Mesodermal cell (in vitro differentiated cells): Measurements from ENCODE around the gene CADM1.

ENCODE experiments used
- H3K27ac ChIP-seq: 2 replicates; pipeline ENCODE4 v1.7.0; 2013; ENCODE audit warnings: mild to moderate bottlenecking, low read depth, low read length, moderate library complexity; ENCODE audit not compliant: severe bottlenecking
- H3K36me3 ChIP-seq: 2 replicates; pipeline ENCODE4 v1.7.1; 2013; ENCODE audit warnings: mild to moderate bottlenecking, low read length, moderate library complexity; ENCODE audit not compliant: control insufficient read depth, insufficient read depth
- H3K4me1 ChIP-seq: one replicate; pipeline ENCODE4 v1.7.1; 2013; ENCODE audit warnings: mild to moderate bottlenecking, low read length; ENCODE audit not compliant: insufficient read depth, control insufficient read depth, poor library complexity, severe bottlenecking
- H3K4me3 ChIP-seq: 2 replicates; pipeline ENCODE4 v1.7.0; 2013; ENCODE audit warnings: low read length, control low read depth, mild to moderate bottlenecking; ENCODE audit not compliant: insufficient read depth, poor library complexity, severe bottlenecking; ENCODE audit errors: extremely low read depth
- H3K9me3 ChIP-seq: 2 replicates; pipeline ENCODE4 v1.7.1; 2013; ENCODE audit warnings: mild to moderate bottlenecking, low read length, moderate library complexity; ENCODE audit not compliant: control insufficient read depth
- WGBS, 2 experiments: methylation state at CpG; one replicate each; pipeline ENCODE4 v1.1.5; 2013; ENCODE audit warnings: missing lambda C conversion rate in 2 of 2; ENCODE audit not compliant: insufficient coverage in 2 of 2; 5-methylcytosine and 5-hydroxymethylcytosine counted together

Gene CADM1

GRCh38 chr11:115499891-115500290 lies 4.3 kb downstream of the CADM1 start:
- H3K9me3 ChIP-seq = no peaks in the 10 kb centered on the region
- H3K36me3 ChIP-seq = peaks cover 6% of the 10 kb centered on the region
- peaks cover 19% of the 10 kb centered on the region for H3K4me1 ChIP-seq
- no peak overlapping the region for H3K27ac ChIP-seq
- no peak overlapping the region for H3K4me3 ChIP-seq
- WGBS, 2 experiments = 75 to 85% methylated on average over 1 to 2 of the region's 2 CpGs

DNA sequence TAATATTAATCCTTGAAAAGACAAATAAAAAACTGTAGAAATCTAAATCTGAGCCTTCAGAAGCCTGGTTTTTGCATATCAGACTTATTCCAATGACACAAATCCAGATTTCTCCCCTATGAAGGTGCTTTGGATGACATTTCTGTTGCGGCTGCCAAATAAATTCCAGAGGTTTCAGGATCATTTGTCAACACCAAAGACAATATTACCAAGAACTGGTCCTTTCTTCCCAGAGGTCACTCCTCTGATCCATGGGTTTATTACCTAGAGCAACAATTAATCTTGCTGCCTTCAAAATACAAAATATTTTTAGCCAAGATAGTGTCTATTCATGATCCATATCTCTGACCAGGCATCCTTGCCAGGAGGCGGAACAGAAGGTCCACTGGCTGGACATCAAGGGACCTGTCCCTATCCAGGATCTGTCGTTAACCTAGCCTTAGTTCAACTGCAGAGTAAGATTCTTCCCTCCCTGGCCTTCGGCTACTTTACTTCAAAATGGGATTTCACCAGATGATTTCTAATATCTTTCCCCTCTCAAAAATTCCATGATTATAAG lies 4.9 kb downstream of the CADM1 start:
- Histone ChIP-seq H3K4me1 (peaks cover 19% of the 10 kb centered on the region), H3K27ac (no peak overlapping the region), H3K36me3 (peaks cover 6% of the 10 kb centered on the region), H3K9me3 (no peaks in the 10 kb centered on the region), H3K4me3 (no peak overlapping the region)
- 96 to 98% methylated on average over 4 of the region's 4 CpGs for WGBS, 2 experiments

DNA sequence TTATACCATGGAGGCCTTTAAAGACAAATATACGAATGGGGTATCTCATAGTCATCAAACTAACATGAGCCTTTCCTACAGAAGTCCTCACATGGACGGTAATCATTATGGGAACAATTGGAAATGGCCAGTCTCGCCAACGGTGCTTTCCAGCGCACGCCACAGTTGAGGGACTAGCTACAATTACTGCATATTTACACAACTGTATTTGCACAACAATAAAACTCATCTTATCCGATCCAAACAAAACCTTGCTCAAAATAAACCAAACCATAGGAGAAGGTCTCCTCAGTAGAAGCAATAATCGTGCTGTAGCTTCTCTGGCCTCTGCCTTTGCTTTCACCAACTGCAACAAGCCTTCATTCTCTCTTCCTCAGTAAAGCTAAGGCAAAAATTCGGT lies 5.9 kb downstream of the CADM1 start:
- H3K9me3 ChIP-seq = no peaks in the 10 kb centered on the region
- H3K27ac ChIP-seq = no peak overlapping the region
- H3K36me3 ChIP-seq = peaks cover 6% of the 10 kb centered on the region
- no peak overlapping the region for H3K4me3 ChIP-seq
- WGBS, 2 experiments = 89 to 98% methylated on average over 6 to 8 of the region's 9 CpGs
- peaks cover 19% of the 10 kb centered on the region for H3K4me1 ChIP-seq

GRCh38 chr11:115497303-115497702 lies 6.9 kb downstream of the CADM1 start:
- H3K9me3 ChIP-seq = no peaks in the 10 kb centered on the region
- H3K27ac ChIP-seq = no peak overlapping the region
- peaks cover 16% of the 10 kb centered on the region for H3K4me1 ChIP-seq
- 100% methylated on average over 1 of the region's 2 CpGs for whole genome bisulfite sequencing, 2 experiments
- H3K4me3 ChIP-seq = no peak overlapping the region
- H3K36me3 ChIP-seq = peaks cover 6% of the 10 kb centered on the region

DNA sequence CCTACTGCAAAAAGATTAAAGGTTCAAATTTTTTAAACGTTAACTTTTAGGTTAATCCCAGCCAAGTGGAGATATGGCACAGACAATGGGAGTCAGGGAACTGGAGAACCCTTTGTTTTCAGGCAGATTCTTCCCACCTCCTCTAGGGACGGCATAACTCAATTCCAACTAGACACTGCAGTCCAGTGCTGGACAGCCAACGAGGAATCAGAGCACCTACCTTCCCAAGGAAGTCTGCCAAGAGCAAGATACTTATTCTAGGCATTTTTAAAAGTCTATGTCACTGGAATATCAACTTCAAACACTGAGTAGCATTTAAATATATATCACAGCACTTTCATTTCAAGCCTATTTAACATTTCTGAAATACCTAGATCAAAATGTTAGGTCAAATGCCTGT lies 7.3 kb downstream of the CADM1 start:
- WGBS, 2 experiments = 60 to 92% methylated on average over 1 to 3 of the region's 3 CpGs
- no peak overlapping the region for H3K27ac ChIP-seq
- H3K36me3 ChIP-seq = peaks cover 6% of the 10 kb centered on the region
- H3K9me3 ChIP-seq = no peaks in the 10 kb centered on the region
- peaks cover 15% of the 10 kb centered on the region for H3K4me1 ChIP-seq
- no peak overlapping the region for H3K4me3 ChIP-seq

DNA sequence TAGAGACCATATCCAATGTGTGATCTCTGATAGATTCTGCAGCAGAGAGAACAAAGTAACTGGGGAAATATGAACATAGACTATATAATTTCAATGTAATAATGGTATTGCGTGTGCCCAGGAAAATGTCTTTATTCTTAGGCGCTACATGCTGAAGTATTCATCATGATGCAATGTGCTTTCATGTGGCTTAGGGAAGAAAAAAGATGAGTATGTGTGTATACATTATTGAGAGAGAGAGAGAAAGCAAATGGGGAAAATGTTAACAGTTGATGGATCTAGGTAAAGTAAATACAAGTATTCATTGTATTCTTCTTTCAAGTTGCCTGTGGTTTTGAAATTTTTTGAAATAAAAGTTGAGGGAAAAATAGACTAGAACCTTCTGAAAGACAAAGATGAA lies 10.3 kb downstream of the CADM1 start:
- peaks cover 14% of the 10 kb centered on the region for H3K36me3 ChIP-seq
- H3K4me3 ChIP-seq = no peak overlapping the region
- peaks cover 16% of the 10 kb centered on the region for H3K4me1 ChIP-seq
- H3K9me3 ChIP-seq = no peaks in the 10 kb centered on the region
- no peak overlapping the region for H3K27ac ChIP-seq
- WGBS, 2 experiments = 100% methylated on average over 1 to 2 of the region's 2 CpGs

GRCh38 chr11:115493488-115493887 lies 10.7 kb downstream of the CADM1 start:
- Histone ChIP-seq H3K9me3 (no peaks in the 10 kb centered on the region), H3K36me3 (peaks cover 14% of the 10 kb centered on the region), H3K27ac (no peak overlapping the region), H3K4me1 (peaks cover 20% of the 10 kb centered on the region), H3K4me3 (no peak overlapping the region)
- WGBS, 2 experiments = no CpG with 5 or more reads among the region's 1 CpG

GRCh38 chr11:115489466-115489865 lies 14.7 kb downstream of the CADM1 start:
- peak overlapping the region; percentile 60 for H3K27ac ChIP-seq
- H3K9me3 ChIP-seq = no peaks in the 10 kb centered on the region
- WGBS, 2 experiments = 91 to 96% methylated on average over 4 of the region's 4 CpGs
- H3K4me1 ChIP-seq = peaks cover 28% of the 10 kb centered on the region
- peaks cover 14% of the 10 kb centered on the region for H3K36me3 ChIP-seq
- no peak overlapping the region for H3K4me3 ChIP-seq

- H3K4me1 ChIP-seq = peaks cover 28% of the 10 kb centered on the region
- H3K9me3 ChIP-seq = no peaks in the 10 kb centered on the region
- 50% methylated on average over 1 of the region's 3 CpGs; no CpG with 5 or more reads in 1 of the 2 experiments for WGBS, 2 experiments
- no peak overlapping the region for H3K4me3 ChIP-seq
- peak overlapping the region; percentile 82 for H3K27ac ChIP-seq
- H3K36me3 ChIP-seq = peaks cover 14% of the 10 kb centered on the region
Measured at GRCh38 chr11:115488945-115489344, 15.3 kb downstream of the CADM1 start.

DNA sequence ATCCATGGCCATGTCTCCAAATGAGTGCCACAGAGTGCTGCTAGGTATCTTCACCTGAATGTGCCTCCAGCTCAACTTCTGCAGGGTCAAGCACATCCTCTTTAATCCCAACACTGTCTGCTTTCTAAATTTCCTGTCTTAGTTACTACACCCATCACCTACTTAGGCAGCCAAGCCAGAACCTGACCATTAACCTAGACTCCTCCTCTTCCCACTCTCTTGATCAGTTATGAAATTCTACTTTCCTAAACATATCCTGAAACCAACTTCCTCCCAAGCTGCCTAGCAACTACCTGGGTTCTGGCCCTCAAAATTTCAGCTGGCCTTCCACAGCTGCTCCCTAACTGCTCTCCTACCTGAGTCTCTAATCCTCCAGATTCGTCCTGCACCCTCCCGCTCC lies 22.7 kb downstream of the CADM1 start:
- H3K9me3 ChIP-seq = no peaks in the 10 kb centered on the region
- H3K4me1 ChIP-seq = no peaks in the 10 kb centered on the region
- no peak overlapping the region for H3K4me3 ChIP-seq
- no peak overlapping the region for H3K27ac ChIP-seq
- 85 to 90% methylated on average over 2 of the region's 2 CpGs for WGBS, 2 experiments
- peaks cover 6% of the 10 kb centered on the region for H3K36me3 ChIP-seq

DNA sequence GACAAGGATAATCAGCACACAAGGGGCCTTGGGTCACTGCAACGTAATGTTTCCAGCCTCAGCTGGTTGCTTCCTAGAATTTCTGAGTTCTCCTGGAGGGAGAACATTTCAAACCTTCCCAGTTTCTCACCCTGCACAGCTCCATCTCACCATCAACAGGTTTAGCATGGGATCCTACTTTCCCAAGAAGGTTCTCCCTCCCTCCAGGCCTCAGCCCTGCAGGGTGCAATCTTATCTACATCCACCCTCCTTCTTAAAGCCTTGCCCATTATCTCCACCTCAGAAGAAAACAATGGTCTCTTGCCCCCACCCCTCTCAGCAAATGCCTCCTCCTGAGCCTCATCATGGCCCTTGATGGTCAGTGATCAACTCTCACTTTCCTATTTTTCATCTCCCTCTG lies 23.6 kb downstream of the CADM1 start:
- no peak overlapping the region for H3K4me3 ChIP-seq
- WGBS, 2 experiments = 67 to 75% methylated on average over 1 of the region's 1 CpG
- H3K4me1 ChIP-seq = no peaks in the 10 kb centered on the region
- H3K36me3 ChIP-seq = peaks cover 5% of the 10 kb centered on the region
- no peak overlapping the region for H3K27ac ChIP-seq
- H3K9me3 ChIP-seq = no peaks in the 10 kb centered on the region
